Stomach (tissue), 4 donors: ENCODE results near the gene ADAMTS10.
"Not testable (repeated sequence)": the region's sequence is repeated elsewhere in the genome, so short reads cannot be mapped to it uniquely, and the experiment has no call there.

Experiments
- POLR2A ChIP-seq, 4 donors: fragments of 450-650 bp; IDR thresholded peaks; one replicate each; pipeline ENCODE4 v1.6.1; 2016; ENCODE audit warnings: antibody characterized with exemption in 4 of 4, control low read depth in 2 of 4, mild to moderate bottlenecking in 1 of 4, moderate library complexity in 1 of 4
- TF ChIP-seq, protein P1 (sequence below), 7 experiments: fragments of 450-650 bp in 4 of 7; fragments of 200-600 bp in 3 of 7; sonication (generic) in 3 of 7; IDR thresholded peaks; one replicate each; pipeline ENCODE4 v1.5.1; 2016 to 2019; ENCODE audit warnings: antibody characterized with exemption in 7 of 7, control low read depth in 2 of 7, mild to moderate bottlenecking in 1 of 7

DNA sequence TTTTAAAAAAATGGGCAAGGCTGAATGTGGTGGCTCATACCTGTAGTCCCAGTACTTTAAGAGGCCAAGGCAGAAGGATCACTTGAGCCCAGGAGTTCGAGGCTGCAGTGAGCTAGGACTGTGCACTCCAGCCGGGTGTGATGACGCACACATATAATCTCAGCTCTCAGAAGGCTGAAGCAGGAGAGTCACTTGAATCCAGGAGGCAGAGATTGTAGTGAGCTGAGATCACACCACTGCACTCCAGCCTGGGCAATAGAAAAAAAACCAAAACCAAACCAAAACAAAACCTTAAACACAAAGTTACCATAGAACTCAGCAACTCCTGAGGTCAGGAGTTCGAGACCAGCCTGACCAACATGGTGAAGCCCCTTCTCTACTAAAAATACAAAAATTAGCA, 26.6 kb upstream of the ADAMTS10 start:
- TF ChIP-seq, protein P1, sequence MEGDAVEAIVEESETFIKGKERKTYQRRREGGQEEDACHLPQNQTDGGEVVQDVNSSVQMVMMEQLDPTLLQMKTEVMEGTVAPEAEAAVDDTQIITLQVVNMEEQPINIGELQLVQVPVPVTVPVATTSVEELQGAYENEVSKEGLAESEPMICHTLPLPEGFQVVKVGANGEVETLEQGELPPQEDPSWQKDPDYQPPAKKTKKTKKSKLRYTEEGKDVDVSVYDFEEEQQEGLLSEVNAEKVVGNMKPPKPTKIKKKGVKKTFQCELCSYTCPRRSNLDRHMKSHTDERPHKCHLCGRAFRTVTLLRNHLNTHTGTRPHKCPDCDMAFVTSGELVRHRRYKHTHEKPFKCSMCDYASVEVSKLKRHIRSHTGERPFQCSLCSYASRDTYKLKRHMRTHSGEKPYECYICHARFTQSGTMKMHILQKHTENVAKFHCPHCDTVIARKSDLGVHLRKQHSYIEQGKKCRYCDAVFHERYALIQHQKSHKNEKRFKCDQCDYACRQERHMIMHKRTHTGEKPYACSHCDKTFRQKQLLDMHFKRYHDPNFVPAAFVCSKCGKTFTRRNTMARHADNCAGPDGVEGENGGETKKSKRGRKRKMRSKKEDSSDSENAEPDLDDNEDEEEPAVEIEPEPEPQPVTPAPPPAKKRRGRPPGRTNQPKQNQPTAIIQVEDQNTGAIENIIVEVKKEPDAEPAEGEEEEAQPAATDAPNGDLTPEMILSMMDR (IDR thresholded peaks at IDR 0.05): not testable (repeated sequence)
- TF ChIP-seq POLR2A (IDR thresholded peaks at IDR 0.05): not testable (repeated sequence)
